GOT3 (cell line): ENCODE data around the gene PCNX1.

Experiments used
- DNase-seq: peaks from one replicate; lab custom pipeline; 2025; ENCODE audit warnings: mixed read lengths; lab: John Stamatoyannopoulos, UW

PCNX1 gene

DNA sequence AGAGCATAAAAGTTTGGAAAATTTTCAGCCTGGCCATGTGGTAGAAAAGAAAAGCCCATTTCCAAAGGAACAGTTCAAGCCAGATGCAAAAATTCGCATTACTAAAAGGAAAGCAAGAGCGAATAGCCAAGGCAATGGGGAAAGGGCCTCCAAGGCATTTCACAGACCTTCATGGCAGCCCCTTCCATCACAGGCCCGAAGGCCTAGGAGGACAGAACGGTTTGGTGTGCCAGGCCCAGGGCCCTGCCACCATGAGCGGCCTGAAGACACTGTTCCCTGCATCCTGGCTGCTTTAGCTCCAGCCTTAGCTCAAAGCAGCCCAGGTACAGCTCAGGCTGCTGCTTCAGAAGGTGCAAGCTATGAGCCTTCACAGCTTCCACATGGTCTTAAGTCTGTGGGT is 243.5 kb downstream of the PCNX1 start:
- DNase-seq = no peak

DNA sequence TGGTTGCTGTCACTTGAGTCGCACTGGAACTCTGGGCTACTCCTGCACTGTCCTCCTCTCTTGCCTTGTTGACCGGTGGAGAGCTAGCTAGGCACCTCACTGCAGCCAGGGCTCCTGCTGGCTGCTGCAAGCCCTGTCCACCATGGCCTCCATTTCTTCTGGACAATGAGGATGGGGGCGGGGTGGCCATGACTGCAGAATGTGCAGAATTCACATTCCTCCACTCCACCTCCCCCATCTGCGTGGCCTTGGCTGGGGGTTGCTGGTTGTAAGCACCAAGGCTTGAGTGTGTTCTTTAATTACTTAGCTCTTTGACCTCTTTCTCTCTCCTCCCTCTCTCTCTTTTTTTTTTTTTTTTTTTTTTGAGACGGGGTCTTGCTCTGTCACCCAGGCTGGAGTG is 248.5 kb downstream of the PCNX1 start:
- no peak for DNase-seq

DNA sequence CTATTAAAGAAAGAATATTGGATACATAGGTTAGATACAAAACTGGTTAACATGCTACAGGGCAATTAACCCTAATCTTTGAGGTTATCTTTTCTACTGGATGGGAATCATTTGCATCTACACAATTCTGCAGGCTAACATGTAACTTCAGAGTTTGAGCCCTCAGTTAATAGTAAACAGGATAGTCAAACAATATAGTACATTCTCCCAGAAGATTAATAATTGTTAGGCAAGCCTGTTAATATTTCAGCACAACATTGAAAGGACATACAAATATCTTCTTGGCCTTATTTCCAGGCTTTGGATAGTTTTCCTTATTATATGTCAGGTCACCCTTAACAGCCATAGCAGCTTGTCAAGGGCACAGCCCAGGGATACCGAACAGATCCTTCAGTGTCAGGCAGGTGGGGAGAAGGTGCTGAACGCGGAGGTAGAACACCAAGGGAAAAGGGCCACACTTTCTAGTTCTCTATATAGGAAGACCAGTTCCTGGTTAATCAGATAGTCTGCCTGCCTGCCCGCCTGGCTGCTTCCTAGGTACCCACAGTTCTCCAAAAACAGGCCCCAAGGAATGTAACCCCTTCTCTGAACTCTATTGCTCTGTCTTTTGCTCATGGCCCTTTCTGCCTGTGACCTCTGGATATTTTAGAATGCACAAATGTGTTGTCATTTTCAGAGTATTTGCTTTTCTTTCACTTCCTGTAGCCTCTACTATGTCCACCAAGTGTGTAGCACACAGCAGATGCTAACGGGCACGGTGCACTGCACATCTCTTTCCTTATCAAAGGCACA is 256.0 kb downstream of the PCNX1 start:
- no peak for DNase-seq

DNA sequence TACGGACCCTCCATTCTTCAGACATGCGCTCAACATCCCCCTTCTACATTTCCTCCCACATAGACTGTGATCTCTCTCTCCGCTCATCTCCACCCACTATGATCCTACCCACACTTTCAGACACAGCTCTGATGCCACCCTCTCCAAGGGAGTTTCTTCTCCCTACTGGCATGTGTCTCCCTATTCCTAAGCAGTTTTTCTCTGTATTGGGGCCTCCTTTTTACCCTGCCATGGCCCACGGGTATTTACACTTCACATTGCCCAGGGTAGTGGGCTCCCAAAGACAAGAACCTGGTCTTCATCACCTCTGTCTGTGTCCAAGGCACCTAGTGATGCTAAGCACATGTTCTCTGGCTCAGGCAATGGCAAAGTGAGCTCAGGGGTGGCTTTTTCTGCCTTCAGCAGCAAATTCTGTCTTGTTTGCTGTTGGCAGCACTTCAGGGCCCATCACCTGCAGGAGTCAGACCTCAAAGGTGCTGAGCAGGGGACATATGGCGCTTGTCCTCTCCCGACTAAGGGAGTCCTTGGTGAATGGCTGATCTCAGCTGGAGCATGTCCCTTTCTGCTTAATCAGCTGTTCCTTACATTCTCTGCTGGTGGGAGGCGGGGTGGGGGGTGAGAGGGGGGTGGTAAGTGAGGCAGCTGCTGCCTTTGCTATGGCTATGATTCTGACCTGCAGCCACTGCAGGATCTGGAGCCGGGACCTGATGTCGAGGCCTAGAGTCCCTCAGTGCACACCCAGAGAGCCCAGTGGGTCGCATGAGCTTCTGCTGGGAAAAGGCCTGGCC is 256.8 kb downstream of the PCNX1 start:
- no peak for DNase-seq
